A549 (cell line): ENCODE results near the gene ST6GALNAC1. TPM values are rescaled to one million over a fixed set of nuclear protein-coding genes. Genes with fewer than 3 reads are reported as not detected.
A peak's percentile ranks its signal among the peaks of the same experiment; 100 is the strongest.

Experiments used
- ATAC-seq, 2 experiments: fragments of 200-7000 bp in 1 of 2; fragments of >200 bp in 1 of 2; cut with Nextera tagmentation in 1 of 2; cut with Tn5 transposase in 1 of 2; 3 replicates each; pipeline versions ENCODE4 v1.8.0 to v1.9.1; 2018 to 2020; ENCODE audit warnings: mild to moderate bottlenecking in 1 of 2, moderate library complexity in 1 of 2
- CTCF ChIA-PET: fragments of 300-600 bp; sonication (Branson Sonifier 250); formaldehyde crosslinking; extraction: SDS; loops from one replicate; lab custom pipeline; 2021; ENCODE audit warnings: antibody characterized with exemption, inconsistent platforms; lab: Yijun Ruan, JAX
- POLR2A ChIA-PET: fragments of 350-600 bp; formaldehyde crosslinking; extraction: SDS; loops from one replicate; lab custom pipeline; 2021; ENCODE audit warnings: antibody characterized with exemption, inconsistent platforms; lab: Yijun Ruan, JAX
- DNase-seq, 2 experiments: peaks; one replicate each; pipeline versions ENCODE4 v3.0.0 to v3.0.0-alpha.2; 2011 to 2016; ENCODE audit warnings: low read depth in 1 of 2, low spot score in 1 of 2
- FAIRE-seq: peaks from 2 replicates; lab custom pipeline; 2011; peaks lifted over from hg19 to GRCh38; lab: Jason Lieb, UNC
- H3K27ac ChIP-seq, 2 experiments: fragments of >200 bp; sonication (Bioruptor Twin); formaldehyde crosslinking; 3 replicates each; pipeline ENCODE4 v1.5.1; 2016 to 2017
- H3K4me1 ChIP-seq: fragments of >200 bp; sonication (Bioruptor Twin); formaldehyde crosslinking; 3 replicates; pipeline ENCODE4 v1.6.1; 2016
- H3K4me2 ChIP-seq: fragments of >200 bp; sonication (Bioruptor Twin); formaldehyde crosslinking; 3 replicates; pipeline ENCODE4 v1.6.1; 2016
- H3K4me3 ChIP-seq: fragments of >200 bp; sonication (Bioruptor Twin); formaldehyde crosslinking; 3 replicates; pipeline ENCODE4 v1.5.1; 2016
- H3K9me3 ChIP-seq: fragments of >200 bp; sonication (Bioruptor Twin); formaldehyde crosslinking; 3 replicates; pipeline ENCODE4 v1.6.1; 2016
- CEBPB ChIP-seq, 2 experiments: fragments of >200 bp in 1 of 2; sonication (Bioruptor Twin) in 1 of 2; formaldehyde crosslinking in 1 of 2; IDR thresholded peaks; 2 replicates each; pipeline ENCODE4 v1.6.1; 2012 to 2016
- CHD4 ChIP-seq: fragments of 200-600 bp; sonication (generic); IDR thresholded peaks from 2 replicates; pipeline ENCODE4 v1.6.1; 2016; ENCODE audit warnings: antibody characterized with exemption, mild to moderate bottlenecking, borderline replicate concordance
- EHF ChIP-seq: fragments of 250-450 bp; sonication (Bioruptor Pico); IDR thresholded peaks from 2 replicates; pipeline ENCODE4 v1.5.0; 2020; ENCODE audit warnings: mild to moderate bottlenecking
- EHMT2 ChIP-seq: fragments of 200-600 bp; sonication (generic); IDR thresholded peaks from 2 replicates; pipeline ENCODE4 v1.6.1; 2016; ENCODE audit warnings: antibody characterized with exemption, low read depth, mild to moderate bottlenecking, moderate library complexity
- HEYL ChIP-seq: fragments of 250-450 bp; sonication (Bioruptor Pico); IDR thresholded peaks from 2 replicates; pipeline ENCODE4 v1.8.0; 2021; ENCODE audit warnings: mild to moderate bottlenecking, moderate library complexity
- JUN ChIP-seq, 2 experiments: fragments of >200 bp; sonication (Bioruptor Twin); formaldehyde crosslinking; IDR thresholded peaks; 2 replicates in 1 of 2; 3 replicates in 1 of 2; pipeline ENCODE4 v1.6.1; 2016 to 2017
- KDM5A ChIP-seq: fragments of 200-600 bp; sonication (generic); IDR thresholded peaks from 2 replicates; pipeline ENCODE4 v1.6.1; 2016; ENCODE audit warnings: antibody characterized with exemption, mild to moderate bottlenecking
- MAFK ChIP-seq: fragments of 450-650 bp; IDR thresholded peaks from 2 replicates; pipeline ENCODE4 v1.6.1; 2014; ENCODE audit not compliant: partially characterized antibody
- MAZ ChIP-seq: fragments of 150-350 bp; IDR thresholded peaks from 2 replicates; pipeline ENCODE4 v1.6.1; 2014; ENCODE audit warnings: antibody characterized with exemption, low read depth, low read length, borderline replicate concordance
- PHF8 ChIP-seq: fragments of 200-600 bp; sonication (generic); IDR thresholded peaks from 2 replicates; pipeline ENCODE4 v1.6.1; 2016; ENCODE audit warnings: low read depth, mild to moderate bottlenecking, antibody characterized with exemption, moderate library complexity, borderline replicate concordance
- RAD21 ChIP-seq, 2 experiments: fragments of >200 bp in 1 of 2; sonication (Bioruptor Twin) in 1 of 2; formaldehyde crosslinking in 1 of 2; IDR thresholded peaks in 1 of 2; conservative IDR thresholded peaks in 1 of 2; 2 replicates in 1 of 2; 3 replicates in 1 of 2; pipeline ENCODE4 v1.6.1; 2012 to 2018; ENCODE audit warnings: inconsistent platforms in 1 of 2
- TP53 ChIP-seq: fragments of 250-450 bp; sonication (Bioruptor Pico); IDR thresholded peaks from 2 replicates; pipeline ENCODE4 v1.5.0; 2021; ENCODE audit warnings: mild to moderate bottlenecking, moderate library complexity
- ZFP36 ChIP-seq: fragments of 450-650 bp; IDR thresholded peaks from 2 replicates; pipeline ENCODE4 v1.6.1; 2014; ENCODE audit warnings: borderline replicate concordance; ENCODE audit not compliant: partially characterized antibody
- WGBS: methylation state at CpG from one replicate; pipeline ENCODE4 v1.1.6; 2017; ENCODE audit errors: missing lambda C conversion rate; 5-methylcytosine and 5-hydroxymethylcytosine counted together
- polyA plus RNA-seq, 4 experiments: library from polyadenylated mRNA; depleted of rRNA in 3 of 4; stranded (reverse); fragments of >200 nt; fragmentation: RNase III in 1 of 4; extraction: RNeasy Plus Mini Kit Qiagen cat#74134 plus additional on column Dnase treatment in 1 of 4; gene quantifications; 2 replicates in 3 of 4; 3 replicates in 1 of 4; pipeline ENCODE4 v1.2.3, GENCODE V29; 2011 to 2017
- TF ChIP-seq, protein P1 (sequence below): fragments of 450-650 bp; IDR thresholded peaks from 2 replicates; pipeline ENCODE4 v1.6.1; 2014; ENCODE audit warnings: antibody characterized with exemption
- TF ChIP-seq, protein P2 (sequence below): fragments of 250-450 bp; sonication (Bioruptor Pico); IDR thresholded peaks from 2 replicates; pipeline ENCODE4 v1.5.0; 2020; ENCODE audit warnings: low read depth, mild to moderate bottlenecking, moderate library complexity
- TF ChIP-seq, protein P3 (sequence below): fragments of >200 bp; sonication (Bioruptor Twin); formaldehyde crosslinking; IDR thresholded peaks from 2 replicates; pipeline ENCODE4 v1.6.1; 2016
- TF ChIP-seq, protein P4 (sequence below): IDR thresholded peaks from 2 replicates; pipeline ENCODE4 v1.6.1; 2012; ENCODE audit warnings: low read depth, borderline replicate concordance
- TF ChIP-seq, protein P5 (sequence below): fragments of >200 bp; sonication (Bioruptor Twin); formaldehyde crosslinking; IDR thresholded peaks from 3 replicates; pipeline ENCODE4 v1.5.1; 2016

Gene ST6GALNAC1
- polyA plus RNA-seq, 2 of the 4 experiments (the other 2 are of a cell fraction), result 0.27 to 0.72 TPM

DNA sequence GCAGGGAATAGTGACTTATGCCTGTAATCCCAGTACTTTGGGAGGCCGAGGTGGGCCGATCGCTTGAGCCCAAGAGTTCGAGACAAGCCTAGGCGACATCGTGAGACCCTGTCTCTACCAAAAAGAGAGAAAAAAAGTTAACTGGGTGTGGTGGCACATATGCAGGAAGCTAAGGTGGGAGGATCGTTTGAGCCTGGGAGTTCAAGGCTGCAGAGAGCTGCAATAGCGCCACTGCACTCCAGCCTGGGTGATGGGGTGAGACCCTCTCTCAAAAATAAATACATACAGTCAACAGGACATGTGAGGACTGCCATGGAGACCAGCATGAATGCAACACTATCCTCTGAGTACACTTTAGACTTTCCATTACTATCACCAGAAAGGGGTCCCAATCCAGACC, 42.5 kb downstream of the ST6GALNAC1 start:
- H3K27ac ChIP-seq, result no peak overlapping the region

DNA sequence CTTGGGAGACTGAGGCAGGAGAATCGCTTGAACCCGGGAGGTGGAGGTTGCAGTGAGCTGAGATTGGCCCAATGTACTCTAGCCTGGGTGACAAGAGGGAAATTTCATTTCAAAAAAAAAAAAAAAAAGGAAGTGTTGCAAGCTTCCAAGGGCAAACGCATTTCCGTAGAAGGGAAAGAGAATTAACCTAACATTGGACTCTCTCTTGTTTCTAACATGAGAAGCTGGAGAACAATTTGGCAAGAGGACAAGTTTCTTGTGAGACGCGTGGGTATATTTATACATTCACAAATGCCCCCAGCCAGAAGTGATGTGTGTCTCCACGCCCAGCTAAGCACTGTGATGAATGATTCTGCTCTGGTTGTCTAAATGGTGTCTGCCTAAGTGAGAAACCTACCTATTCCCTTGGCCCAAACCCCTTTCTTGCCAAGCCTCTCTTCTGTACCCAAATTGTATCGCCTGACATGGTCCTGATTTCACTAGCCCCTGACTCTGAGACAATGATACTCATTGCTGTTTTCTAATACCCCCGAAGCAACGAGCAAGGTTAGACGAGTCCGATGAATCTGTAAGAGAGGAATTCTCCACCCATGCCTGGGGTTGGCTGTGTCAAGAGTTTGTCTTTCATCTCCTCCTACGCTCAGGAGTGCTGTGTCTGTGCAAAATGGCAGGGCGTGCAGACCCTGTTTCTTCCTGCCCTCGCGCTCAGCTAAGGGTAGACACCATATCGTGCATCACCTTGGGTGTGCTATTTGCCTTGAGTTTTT, 43.7 kb downstream of the ST6GALNAC1 start:
- 85% methylated on average over 17 of the region's 17 CpGs for WGBS
- no peak overlapping the region for H3K27ac ChIP-seq
- no peak for FAIRE-seq
- no peaks in the 10 kb centered on the region for H3K9me3 ChIP-seq
- peaks cover 8% of the 10 kb centered on the region; the same call in 2 of the 3 replicates for H3K4me1 ChIP-seq
- H3K4me3 ChIP-seq, result no peak overlapping the region
- ChIA-PET POLR2A (no interaction called here), CTCF (interaction anchor here (0.7 to 5.1 kb wide), 11 partner anchors 12 to 202 kb away, joined by 3 to 32 read pairs (median 7); partner anchors contain the start of gene ST6GALNAC2)
- no peak for DNase-seq
- no peak for ATAC-seq
- no peak overlapping the region for H3K4me2 ChIP-seq
- TF ChIP-seq, protein P1, sequence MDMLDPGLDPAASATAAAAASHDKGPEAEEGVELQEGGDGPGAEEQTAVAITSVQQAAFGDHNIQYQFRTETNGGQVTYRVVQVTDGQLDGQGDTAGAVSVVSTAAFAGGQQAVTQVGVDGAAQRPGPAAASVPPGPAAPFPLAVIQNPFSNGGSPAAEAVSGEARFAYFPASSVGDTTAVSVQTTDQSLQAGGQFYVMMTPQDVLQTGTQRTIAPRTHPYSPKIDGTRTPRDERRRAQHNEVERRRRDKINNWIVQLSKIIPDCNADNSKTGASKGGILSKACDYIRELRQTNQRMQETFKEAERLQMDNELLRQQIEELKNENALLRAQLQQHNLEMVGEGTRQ, result no peak
- TF ChIP-seq, protein P2, sequence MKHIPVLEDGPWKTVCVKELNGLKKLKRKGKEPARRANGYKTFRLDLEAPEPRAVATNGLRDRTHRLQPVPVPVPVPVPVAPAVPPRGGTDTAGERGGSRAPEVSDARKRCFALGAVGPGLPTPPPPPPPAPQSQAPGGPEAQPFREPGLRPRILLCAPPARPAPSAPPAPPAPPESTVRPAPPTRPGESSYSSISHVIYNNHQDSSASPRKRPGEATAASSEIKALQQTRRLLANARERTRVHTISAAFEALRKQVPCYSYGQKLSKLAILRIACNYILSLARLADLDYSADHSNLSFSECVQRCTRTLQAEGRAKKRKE (CRISPR knock-in tag), result no peak
- TF ChIP-seq MAZ, result no peak
- no peak for TF ChIP-seq CHD4
- TF ChIP-seq CEBPB (IDR thresholded peaks at IDR 0.05), result no peak
- TF ChIP-seq, protein P3, sequence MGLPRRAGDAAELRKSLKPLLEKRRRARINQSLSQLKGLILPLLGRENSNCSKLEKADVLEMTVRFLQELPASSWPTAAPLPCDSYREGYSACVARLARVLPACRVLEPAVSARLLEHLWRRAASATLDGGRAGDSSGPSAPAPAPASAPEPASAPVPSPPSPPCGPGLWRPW, result no peak
- no peak for TF ChIP-seq ZFP36
- TF ChIP-seq TP53, result no peak
- TF ChIP-seq KDM5A, result no peak
- TF ChIP-seq, protein P4, sequence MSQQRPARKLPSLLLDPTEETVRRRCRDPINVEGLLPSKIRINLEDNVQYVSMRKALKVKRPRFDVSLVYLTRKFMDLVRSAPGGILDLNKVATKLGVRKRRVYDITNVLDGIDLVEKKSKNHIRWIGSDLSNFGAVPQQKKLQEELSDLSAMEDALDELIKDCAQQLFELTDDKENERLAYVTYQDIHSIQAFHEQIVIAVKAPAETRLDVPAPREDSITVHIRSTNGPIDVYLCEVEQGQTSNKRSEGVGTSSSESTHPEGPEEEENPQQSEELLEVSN, result no peak
- TF ChIP-seq EHMT2, result no peak
- TF ChIP-seq PHF8, result no peak
- TF ChIP-seq HEYL, result no peak
- no peak for TF ChIP-seq EHF (CRISPR knock-in tag)
- TF ChIP-seq, protein P5, sequence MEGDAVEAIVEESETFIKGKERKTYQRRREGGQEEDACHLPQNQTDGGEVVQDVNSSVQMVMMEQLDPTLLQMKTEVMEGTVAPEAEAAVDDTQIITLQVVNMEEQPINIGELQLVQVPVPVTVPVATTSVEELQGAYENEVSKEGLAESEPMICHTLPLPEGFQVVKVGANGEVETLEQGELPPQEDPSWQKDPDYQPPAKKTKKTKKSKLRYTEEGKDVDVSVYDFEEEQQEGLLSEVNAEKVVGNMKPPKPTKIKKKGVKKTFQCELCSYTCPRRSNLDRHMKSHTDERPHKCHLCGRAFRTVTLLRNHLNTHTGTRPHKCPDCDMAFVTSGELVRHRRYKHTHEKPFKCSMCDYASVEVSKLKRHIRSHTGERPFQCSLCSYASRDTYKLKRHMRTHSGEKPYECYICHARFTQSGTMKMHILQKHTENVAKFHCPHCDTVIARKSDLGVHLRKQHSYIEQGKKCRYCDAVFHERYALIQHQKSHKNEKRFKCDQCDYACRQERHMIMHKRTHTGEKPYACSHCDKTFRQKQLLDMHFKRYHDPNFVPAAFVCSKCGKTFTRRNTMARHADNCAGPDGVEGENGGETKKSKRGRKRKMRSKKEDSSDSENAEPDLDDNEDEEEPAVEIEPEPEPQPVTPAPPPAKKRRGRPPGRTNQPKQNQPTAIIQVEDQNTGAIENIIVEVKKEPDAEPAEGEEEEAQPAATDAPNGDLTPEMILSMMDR, result no peak

More for the DNA sequence above, 42.5 kb downstream of the ST6GALNAC1 start:
- Histone ChIP-seq H3K4me2 (no peak overlapping the region), H3K4me3 (no peak overlapping the region), H3K9me3 (no peaks in the 10 kb centered on the region), H3K4me1 (peaks cover 8% of the 10 kb centered on the region; the same call in 2 of the 3 replicates)
- WGBS, result 78% methylated on average over 8 of the region's 8 CpGs
- no peak for ATAC-seq
- POLR2A ChIA-PET, result no interaction called here
- FAIRE-seq, result no peak
- CTCF ChIA-PET, result interaction anchor here (0.7 to 5.1 kb wide), 9 partner anchors 14 to 90 kb away, joined by 3 to 32 read pairs (median 7); partner anchors contain the start of gene ST6GALNAC2
- DNase-seq, result no peak
- TF ChIP-seq JUN (IDR thresholded peaks at IDR 0.05), result no peak
- TF ChIP-seq, all 56 proteins: peak for 0

DNA sequence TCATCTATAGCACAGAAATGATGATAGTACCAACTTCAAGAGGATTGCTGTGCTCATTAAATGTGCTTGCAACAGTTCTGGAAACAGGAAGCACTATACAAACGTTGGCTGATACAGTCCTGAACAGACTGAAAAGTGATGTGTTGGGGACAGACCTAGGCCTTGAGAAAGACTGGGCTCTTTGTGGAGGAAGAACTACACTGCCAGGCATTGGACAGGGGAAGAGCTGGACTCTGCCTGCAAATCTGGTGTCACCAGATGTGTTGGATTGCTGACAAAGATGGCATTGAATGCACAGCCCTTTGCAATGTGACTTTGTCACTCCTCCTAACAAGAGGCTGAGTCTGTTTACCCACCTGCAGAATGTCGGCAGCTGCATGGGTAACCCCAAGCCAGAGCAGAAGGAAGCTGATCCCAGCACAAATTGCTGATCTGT, 45.5 kb downstream of the ST6GALNAC1 start:
- no peak overlapping the region for H3K27ac ChIP-seq
- WGBS, result 41% methylated on average over 2 of the region's 2 CpGs
- TF ChIP-seq MAFK (peak; percentile 28), RAD21 (conservative IDR thresholded peaks at IDR 0.05 in 1 of 2, IDR thresholded peaks at IDR 0.05 in 1 of 2) (no peak)
- H3K4me3 ChIP-seq, result no peak overlapping the region
- ChIA-PET POLR2A (no interaction called here), CTCF (interaction anchor here (0.9 to 5.1 kb wide), 10 partner anchors 8 to 75 kb away, joined by 3 to 32 read pairs (median 4); partner anchors contain the start of gene ST6GALNAC2)
- peak; percentile 29 to 36; a peak in 4 of 6 replicates for ATAC-seq
- no peak for FAIRE-seq
- H3K4me1 ChIP-seq, result peaks cover 8% of the 10 kb centered on the region; the same call in 2 of the 3 replicates
- no peaks in the 10 kb centered on the region for H3K9me3 ChIP-seq
- DNase-seq, result no peak
- no peak overlapping the region for H3K4me2 ChIP-seq
